ENCODE results near the gene CDK3. TPM values are rescaled to one million over a fixed set of nuclear protein-coding genes. Genes with fewer than 3 reads are reported as not detected.

The CDK3 gene
- polyA plus RNA-seq, 1 experiment: 2.9 TPM

DNA sequence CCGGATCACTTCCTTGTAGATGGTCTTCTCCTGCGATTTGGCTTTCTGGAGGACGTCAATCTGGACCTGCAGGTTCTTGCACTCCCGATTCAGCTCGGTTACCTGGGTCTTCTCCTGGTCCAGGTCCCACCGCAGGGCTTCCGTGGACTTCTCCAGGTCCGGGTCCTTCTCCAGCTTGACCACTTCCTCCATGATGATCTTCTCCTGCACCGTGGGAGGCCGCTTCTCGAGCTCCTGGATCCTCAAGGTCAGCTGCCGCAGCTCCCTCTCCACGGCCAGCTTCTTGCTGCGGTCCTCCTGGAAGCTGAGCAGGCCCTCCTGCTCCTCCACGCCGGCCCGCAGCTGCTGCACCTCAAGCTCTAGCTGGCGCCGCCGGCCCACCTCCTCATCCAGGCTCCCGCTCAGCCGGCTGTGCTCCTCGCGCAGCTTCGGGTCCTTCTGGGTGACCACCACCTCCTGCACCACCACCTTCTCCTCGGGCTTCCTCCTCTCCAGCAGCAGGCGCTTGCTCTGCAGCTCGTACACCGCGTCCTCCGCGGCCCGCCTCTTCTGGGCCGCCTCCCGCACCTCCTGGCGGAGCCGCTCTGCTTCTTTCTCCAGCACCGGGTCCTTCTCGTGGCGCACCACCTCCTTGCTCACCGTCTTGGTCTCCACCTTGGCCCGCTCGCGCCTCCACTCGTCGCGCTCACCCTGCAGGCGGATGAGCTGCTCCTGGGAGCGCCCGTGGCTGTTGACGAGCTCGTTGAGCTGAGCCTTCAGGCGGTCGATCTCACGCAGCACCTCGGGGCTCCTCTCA, 8.2 kb downstream of the CDK3 start:
- H3K27me3 ChIP-seq (ENCODE audit: control insufficient read depth, insufficient read depth, low read length): peaks cover 2% of the 10 kb centered on the region
- ChIA-PET CTCF (no interaction called here), POLR2A (no interaction called here)
- no peak overlapping the region for H3K4me3 ChIP-seq (ENCODE audit: low read depth, low read length)
- DNase-seq (ENCODE audit: low read depth, low spot score): no peak
- H3K9me3 ChIP-seq (ENCODE audit: control insufficient read depth, insufficient read depth, low read length): peaks cover 5% of the 10 kb centered on the region; the same call in 1 of the 2 replicates
- TF ChIP-seq, protein P1, sequence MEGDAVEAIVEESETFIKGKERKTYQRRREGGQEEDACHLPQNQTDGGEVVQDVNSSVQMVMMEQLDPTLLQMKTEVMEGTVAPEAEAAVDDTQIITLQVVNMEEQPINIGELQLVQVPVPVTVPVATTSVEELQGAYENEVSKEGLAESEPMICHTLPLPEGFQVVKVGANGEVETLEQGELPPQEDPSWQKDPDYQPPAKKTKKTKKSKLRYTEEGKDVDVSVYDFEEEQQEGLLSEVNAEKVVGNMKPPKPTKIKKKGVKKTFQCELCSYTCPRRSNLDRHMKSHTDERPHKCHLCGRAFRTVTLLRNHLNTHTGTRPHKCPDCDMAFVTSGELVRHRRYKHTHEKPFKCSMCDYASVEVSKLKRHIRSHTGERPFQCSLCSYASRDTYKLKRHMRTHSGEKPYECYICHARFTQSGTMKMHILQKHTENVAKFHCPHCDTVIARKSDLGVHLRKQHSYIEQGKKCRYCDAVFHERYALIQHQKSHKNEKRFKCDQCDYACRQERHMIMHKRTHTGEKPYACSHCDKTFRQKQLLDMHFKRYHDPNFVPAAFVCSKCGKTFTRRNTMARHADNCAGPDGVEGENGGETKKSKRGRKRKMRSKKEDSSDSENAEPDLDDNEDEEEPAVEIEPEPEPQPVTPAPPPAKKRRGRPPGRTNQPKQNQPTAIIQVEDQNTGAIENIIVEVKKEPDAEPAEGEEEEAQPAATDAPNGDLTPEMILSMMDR (IDR thresholded peaks at IDR 0.05; ENCODE audit: low read depth, low read length): no peak
- H3K27ac ChIP-seq (ENCODE audit: low read depth, low read length): no peak overlapping the region

DNA sequence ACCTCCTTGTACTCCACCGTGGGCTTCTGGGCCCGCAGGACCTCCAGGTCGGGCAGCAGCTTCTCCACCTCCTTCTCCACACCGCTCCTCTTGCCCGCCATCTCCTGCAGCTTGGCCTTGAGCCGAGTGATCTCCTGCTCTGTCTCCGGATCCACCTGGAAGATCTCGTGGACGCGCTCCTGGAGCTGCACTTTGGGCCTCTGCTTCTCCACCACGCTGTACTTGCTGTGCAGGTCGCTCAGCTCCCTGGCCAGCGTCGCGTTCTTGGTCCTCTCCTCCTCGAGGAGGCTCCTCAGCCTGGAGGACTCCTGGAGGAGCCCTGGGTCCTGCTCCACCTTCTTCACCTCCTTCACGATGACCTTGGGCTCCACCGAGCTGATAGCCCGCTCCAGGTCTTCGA, 8.8 kb downstream of the CDK3 start:
- H3K4me3 ChIP-seq (ENCODE audit: low read depth, low read length): no peak overlapping the region
- CTCF ChIA-PET: interaction anchor here (0.7 to 0.9 kb wide), 2 partner anchors 9 to 16 kb away, joined by 3 read pairs; partner anchors contain the start of gene CDK3
- POLR2A ChIA-PET: interaction anchor here (0.6 kb wide), 1 partner anchor 17 kb away, joined by 3 read pairs; no protein-coding TSS in a partner anchor

DNA sequence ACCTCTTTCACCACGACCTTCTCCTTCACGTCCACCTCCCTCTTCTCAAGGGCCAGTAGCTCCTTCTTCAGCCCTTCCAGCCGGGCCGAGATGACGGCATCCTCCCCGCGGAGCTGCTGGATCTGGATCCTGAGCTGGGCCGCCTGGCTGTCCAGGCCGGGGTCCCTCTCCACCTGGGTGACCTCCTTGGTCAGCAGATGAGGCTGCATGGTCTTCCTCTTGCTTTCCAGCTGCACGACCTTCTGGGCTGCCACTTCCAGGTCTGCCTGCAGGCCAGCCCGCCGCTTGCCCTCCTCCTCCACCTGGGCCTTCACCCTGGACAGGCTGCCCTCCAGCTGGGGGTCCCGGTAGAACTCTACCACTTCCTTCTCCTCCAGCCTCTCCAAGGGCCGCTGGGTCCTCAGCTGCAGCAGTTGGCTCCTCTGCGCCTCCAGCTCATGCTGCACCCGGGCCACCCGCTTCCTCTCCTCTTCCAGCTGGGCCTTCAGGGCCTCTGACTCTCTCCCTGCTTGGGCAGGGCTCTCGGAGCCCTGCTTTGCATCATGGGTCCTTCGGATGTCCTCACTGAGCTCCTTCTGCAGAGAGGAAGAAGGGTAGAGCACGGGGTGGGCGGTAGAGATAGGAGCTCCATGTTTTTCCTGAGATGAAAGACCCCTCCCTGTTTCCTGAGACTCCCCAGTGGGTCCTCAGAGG, 9.5 kb downstream of the CDK3 start:
- Histone ChIP-seq H3K27me3 (ENCODE audit: control insufficient read depth, insufficient read depth, low read length) (peaks cover 4% of the 10 kb centered on the region), H3K4me3 (ENCODE audit: low read depth, low read length) (no peak overlapping the region), H3K9me3 (ENCODE audit: control insufficient read depth, insufficient read depth, low read length) (peaks cover 5% of the 10 kb centered on the region; the same call in 1 of the 2 replicates), H3K27ac (ENCODE audit: low read depth, low read length) (no peak overlapping the region)
- DNase-seq (ENCODE audit: low read depth, low spot score): no peak
- POLR2A ChIA-PET: interaction anchor here (0.6 kb wide), 1 partner anchor 18 kb away, joined by 3 read pairs; no protein-coding TSS in a partner anchor
- CTCF ChIA-PET: interaction anchor here (0.7 to 0.9 kb wide), 3 partner anchors 10 to 16 kb away, joined by 3 read pairs; partner anchors contain the start of gene CDK3
- TF ChIP-seq, protein P1 (IDR thresholded peaks at IDR 0.05; ENCODE audit: low read depth, low read length): no peak

More for the DNA sequence above, 8.8 kb downstream of the CDK3 start:
- Histone ChIP-seq H3K9me3 (ENCODE audit: control insufficient read depth, insufficient read depth, low read length) (peaks cover 5% of the 10 kb centered on the region; the same call in 1 of the 2 replicates), H3K27me3 (ENCODE audit: control insufficient read depth, insufficient read depth, low read length) (peaks cover 2% of the 10 kb centered on the region), H3K27ac (ENCODE audit: low read depth, low read length) (no peak overlapping the region)
- TF ChIP-seq, protein P1 (IDR thresholded peaks at IDR 0.05; ENCODE audit: low read depth, low read length): no peak
- no peak for DNase-seq (ENCODE audit: low read depth, low spot score)

DNA sequence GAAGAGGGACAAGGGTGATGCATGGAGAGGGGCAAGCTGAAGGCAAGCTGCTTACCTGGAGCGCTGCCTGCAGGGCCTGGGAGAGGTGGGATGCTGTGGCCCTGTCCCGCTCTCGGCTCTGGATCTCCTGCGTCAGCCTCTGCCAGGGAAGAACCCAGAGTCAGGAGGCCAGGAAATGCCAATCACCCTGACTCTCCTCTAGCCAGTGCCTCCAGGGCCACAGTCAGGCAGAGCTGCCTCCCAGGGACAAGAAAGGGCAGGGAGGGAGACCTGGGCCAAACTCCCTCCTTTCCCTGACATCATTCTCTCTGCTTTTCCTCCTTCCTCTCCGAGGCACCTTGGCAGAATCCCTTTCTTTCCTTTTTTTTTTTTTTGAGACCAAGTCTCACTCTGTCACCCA, 11.3 kb downstream of the CDK3 start:
- Histone ChIP-seq H3K9me3 (ENCODE audit: control insufficient read depth, insufficient read depth, low read length) (peaks cover 5% of the 10 kb centered on the region; the same call in 1 of the 2 replicates), H3K27ac (ENCODE audit: low read depth, low read length) (no peak overlapping the region), H3K4me3 (ENCODE audit: low read depth, low read length) (no peak overlapping the region), H3K27me3 (ENCODE audit: control insufficient read depth, insufficient read depth, low read length) (peaks cover 4% of the 10 kb centered on the region)
- no peak for DNase-seq (ENCODE audit: low read depth, low spot score)
- POLR2A ChIA-PET: interaction anchor here (1.0 kb wide), 1 partner anchor 254 kb away, joined by 5 read pairs; no protein-coding TSS in a partner anchor
- CTCF ChIA-PET: interaction anchor here (0.9 kb wide), 1 partner anchor 106 kb away, joined by 4 read pairs; no protein-coding TSS in a partner anchor
- TF ChIP-seq, protein P1 (IDR thresholded peaks at IDR 0.05; ENCODE audit: low read depth, low read length): no peak

Measured in AG04450 (cell line).